GM19438 (cell line): ENCODE results near the gene KLHL10.

ENCODE experiments used
- ATAC-seq: cut with Tn5 transposase; IDR thresholded peaks from one replicate; pipeline ENCODE4 v1.9.1; 2021; ENCODE audit warnings: low read depth; ENCODE audit not compliant: unreplicated experiment

The KLHL10 gene

DNA sequence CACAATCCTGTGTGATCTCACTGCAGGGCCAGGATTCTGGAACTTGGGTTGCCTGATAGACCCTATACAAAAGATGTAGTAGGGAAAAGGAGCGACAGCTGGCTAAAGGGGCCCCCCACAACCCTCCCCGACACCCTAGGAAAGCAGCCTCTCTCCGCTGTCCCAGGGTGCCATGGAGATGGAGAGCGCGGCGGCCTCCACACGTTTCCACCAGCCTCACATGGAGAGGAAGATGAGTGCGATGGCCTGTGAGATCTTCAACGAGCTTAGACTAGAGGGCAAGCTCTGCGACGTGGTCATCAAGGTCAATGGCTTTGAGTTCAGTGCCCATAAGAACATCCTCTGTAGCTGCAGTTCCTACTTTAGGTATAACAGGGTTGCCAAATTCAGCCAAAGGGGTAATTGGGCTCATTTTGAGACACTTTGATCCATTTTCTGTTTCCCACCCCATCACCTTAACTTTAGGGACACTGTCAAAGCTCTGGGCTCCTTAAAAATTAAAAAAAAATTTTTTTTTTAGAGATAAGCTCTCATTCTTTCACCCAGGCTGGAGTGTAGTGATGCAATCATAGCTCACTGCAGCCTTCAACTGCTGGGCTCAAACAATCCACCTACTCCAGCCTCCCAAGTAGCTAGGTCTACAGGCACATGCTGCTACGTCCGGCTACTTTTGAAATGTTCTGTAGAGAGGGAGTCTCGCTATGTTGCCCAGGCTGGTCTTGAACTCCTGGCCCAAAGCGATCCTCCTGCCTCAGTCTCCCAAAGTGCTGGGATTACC, at the start of gene KLHL10:
KLHL10 (plus strand) TSS at position 65 of the 778 bp plus-strand sequence; CDS start at position 173, 108 bp downstream.
- no peak for ATAC-seq

DNA sequence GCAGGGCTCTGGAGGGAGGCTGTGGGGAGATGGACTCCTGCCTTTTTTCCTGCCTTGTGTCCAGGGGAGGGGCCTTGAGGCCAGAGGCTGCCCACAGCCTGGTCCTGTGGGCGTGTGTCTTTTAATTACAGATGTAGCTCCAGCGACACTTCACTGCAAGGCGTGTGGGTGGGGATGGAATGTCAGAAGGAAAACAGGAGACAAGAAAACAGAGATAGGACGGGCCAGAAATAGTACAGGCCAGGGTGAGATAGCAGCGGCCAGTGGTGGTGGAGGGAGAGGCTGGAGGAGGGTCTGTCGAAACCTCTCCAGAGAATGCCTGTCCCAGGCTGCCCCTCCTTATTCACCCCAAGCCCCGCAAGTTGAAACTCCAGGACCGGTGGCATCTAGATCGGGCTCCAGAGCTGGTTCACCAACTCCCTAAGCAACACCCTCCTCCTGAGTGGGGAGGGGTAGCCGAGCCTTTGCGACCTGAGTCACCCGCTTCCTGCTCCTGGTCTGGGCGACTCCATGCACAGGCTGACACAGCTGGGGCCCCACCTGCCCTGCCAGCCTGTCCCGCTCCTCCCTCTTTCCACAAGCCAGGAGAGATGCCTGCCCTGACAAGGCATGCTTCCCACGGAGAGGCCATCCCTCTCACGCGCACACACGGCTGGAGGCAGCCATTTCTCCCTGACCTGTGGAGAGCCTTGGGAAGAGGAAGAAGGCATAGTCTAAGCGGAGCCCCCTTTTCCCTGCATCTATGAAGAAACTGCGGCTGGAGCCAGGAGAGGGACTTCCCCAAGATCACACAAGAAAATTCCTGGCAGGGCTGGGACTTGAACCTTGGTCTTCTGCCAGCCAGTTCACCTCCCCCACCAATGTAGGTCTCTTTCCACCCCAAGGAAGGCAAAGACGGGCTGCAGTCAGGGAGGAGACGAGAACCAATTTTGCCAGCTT, 44.5 kb upstream of the KLHL10 start:
- no peak for ATAC-seq

DNA sequence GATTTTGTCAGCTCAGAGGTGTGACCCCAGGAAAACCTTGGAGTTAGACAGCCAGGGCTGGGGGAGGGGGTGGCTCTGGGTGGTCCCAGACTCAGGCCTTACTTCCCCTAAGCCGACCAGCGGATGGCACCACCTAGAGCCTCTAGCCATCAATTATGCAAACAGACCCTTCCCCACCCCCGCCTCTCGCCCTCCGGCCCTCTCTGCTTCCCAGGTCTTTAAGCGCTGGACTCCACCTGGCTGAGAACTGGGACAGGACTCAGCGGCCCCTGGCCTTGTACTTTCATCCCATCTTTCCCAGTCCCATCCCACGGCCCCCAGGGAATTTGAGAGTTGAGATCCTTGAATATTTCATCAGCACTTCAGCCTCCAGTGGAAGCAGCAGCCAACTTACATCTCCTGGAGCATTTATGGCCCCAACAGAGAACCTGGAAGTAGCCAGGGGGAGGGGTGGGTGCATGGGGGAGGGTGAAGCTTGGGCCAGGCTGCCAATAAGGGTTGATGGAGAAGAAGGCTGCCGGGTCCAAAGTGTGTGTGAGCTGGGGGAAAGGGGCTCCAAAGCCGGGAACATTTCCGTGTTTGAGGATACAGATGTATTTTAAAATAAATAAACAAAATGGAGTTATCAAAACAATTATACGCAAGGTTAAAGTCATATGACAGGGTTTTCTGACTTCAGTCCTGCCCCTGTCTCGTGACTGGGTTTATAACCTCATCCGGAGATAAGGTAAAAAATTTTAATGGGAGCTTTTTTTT, 43.7 kb upstream of the KLHL10 start:
- ATAC-seq = no peak

DNA sequence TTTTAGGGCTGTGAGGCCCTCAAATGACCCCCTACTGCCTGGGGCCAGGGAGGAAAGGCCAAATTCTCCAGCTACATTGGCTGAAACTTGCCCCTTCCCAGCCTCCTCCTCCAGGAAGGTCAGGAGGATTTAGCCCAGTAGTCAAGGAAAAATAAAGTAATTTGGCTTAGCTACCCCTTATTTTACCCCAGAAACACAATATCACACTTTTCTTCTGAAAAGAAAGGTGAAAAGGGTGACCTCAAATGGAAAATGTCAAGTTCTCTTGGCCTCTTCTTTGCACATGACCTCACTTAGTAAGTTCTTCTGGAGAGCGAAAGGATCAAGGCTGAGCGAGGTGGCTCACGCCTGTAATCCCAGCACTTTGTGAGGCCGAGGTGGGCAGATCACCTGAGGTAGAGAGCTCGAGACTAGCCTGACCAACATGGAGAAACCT, 43.1 kb upstream of the KLHL10 start:
- ATAC-seq = no peak

DNA sequence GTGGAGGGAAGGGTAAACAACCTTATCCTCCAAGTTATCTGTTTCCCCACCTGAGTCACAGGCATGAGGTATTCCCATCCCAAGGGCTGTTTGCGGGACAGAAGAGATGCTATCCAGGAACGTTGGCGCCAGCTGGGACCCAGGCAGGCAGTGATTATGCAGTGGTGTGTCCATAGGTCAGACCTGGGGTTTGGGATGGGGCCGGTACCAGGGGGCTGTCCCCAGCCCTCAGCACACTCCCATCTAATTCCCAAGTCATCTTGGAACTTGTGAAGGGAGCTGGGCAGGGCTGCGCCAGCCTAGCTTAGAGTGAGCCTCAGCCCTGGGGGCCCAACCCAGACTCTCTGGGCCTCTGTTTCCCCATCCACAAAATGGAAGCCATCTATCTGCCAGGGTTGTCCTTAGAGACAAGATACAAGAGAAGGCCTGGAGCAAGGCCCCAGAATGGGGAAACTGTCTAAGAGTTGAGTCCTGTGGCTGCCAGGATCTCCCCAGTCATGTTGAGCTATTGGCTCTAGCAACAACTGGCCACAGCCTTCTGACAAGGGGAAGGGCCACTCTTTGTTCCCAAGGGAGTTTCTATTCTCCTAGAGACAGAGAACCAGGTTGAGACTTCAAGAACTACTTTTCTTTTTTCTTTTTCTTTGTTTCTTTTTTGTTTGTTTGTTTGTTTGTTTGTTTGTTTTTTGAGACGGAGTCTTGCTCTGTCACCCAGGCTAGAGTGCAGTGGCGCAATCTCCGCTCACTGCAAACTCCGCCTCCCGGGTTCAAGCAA, 41.3 kb upstream of the KLHL10 start:
- ATAC-seq = no peak

DNA sequence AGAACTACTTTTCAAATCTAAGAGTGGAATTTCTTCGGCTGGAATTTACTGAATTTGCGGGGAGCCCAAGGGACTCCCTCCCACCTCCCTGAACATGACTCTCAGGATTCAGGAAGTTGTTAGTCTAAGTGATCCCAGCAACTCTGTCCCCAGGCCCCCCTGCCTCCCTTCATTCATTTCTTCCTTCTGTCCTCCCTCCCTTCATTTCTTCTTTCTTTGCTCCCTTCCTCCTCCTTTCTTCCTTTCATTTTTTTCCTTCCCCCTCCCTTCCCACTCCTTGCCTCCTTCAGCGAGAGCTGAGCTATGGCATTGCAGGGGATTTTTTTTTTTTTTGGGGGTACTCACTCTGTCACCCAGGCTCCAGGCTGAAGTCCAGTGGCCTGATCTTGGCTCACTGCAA, 40.2 kb upstream of the KLHL10 start:
- ATAC-seq = no peak

DNA sequence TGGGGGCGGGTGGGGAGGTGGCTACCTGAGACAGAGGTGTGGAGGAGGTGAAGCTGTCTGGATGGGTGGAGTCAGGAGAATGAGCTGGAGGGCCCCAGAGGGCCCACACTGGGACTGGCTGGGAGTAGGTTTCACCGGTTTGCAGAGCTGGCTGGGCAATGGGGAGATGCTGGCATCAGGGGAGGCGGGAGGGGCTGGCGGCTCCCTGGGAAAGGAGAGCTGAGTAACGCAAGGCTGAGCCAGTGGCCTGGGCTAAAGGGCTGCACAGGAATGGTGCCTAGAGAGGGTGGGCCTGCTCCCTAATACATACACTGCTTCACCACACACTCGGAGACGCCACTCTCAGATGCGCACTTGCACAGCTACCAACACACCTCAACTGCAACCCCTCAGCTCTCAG, 38.3 kb upstream of the KLHL10 start:
- ATAC-seq = no peak

DNA sequence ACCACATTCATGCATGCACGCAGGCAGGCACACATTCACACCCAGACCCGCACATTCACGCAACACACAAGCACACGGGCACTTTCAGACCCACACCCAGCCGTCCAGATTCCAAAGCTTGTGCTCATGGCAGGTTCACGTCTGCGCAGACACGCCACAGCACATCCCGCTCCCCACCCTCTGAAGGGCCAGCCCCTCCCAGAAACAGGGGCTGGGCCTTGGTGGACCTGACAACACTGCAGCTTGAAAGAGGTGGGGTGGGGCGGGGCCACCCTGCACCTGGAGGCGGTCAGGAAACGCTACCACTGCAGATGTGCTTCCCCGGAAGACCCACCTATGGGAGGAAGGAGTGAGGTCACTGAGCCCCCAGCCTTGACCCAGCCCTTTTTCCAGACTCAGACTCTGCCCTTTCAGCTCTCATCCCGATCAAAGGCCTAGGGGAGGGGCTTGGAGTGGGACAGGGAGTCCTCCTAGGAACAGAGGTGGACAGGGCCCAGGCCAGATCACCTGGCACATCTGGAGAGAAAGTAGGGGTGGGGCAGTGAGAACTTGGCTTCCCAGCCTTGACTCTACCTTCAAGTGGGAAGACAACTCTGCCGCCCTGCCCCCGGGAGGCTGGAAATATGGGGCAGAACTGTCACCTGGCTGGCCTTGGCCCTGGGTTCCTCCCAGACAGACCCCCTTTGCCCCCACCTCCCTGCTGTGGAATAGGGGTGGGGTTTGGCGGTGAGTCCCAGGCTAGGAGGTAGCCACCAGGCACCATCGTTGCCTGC, 36.8 kb upstream of the KLHL10 start:
- ATAC-seq = no peak

DNA sequence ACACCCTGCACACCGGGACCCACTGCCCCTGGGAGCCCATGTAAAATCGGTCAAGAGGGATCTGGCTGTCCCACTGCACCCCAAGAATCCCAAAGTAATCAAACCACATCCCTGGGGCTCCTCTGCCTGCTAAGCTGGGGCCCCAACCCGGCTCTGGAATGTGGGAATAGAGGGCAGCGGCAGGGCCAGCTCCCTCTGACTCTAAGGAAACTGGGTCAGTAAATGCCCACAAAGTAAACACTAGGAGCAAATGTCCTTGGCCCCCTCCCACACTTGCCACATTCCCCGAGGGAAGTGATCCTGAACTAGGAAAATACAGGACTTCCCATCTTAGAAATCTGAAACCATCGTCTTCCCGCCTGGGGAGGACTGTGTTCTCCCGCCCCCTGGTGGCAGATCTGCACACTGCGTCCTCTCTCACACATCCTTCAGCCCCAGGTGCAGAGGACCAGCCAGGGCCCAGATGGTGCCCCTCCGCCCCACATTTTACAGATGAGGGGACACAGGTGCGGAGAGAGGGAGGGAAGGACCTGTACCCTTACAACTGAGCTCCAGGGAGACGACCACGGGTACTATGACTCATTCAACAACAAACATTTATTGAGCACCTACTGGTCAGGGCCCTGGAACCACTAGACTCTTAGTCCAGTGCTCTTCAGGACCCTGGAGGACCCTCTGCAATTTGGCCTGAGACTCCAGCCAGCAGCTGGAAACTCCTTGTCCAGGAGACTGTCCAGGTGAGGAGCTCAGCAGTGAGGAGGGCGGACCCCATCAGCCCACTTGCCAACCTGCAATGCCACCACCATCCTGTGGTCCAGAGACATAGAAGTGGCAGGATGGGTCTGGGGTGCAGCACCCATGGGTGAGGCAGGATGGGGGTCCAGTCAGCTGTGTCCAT, 36.0 kb upstream of the KLHL10 start:
- ATAC-seq = no peak

DNA sequence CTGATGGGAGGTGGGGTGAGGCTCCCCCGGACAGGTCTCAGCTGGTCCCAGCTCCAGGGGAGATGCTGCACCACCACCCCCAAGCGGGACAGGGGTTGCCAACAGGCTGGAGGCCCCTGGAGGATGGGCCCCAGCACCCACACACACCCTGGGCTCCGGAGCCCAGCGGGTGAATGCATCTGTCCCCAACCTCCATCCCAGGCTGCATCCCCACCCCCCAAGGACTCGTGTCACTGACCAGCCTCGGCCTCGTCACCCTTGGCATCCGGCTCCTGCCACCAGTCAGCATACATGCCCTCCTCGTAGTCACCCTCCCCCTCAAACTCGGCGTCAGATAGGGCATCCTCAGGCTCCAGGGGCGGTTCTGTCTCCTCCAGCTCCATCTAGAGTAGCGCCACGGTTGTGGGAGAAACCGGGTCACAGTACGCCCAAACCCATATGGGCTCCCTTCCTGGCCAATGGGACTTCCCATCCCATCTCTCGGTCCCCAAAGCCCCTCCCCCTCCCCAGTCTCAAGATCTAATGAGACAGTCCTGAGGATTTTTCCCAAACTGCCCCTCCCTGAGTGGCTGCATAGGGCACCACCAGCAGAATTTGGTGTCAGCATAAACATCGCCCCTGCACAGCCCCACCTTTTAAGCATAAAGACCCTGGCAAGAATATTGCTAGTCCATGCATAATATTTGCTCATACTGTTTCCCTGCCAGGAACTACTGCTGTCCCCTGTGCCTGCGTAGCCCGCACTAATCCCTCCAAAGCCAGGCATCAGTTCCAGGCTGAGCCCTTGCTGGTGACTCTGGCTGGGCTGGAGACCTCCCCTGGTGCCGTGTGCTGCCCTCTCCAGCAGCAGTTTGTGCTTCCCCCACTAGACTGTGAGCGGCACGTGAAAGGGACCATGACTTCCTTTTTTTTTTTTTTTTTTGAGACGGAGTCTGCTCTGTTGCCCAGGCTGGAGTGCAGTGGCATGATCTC, 34.3 kb upstream of the KLHL10 start:
- no peak for ATAC-seq

DNA sequence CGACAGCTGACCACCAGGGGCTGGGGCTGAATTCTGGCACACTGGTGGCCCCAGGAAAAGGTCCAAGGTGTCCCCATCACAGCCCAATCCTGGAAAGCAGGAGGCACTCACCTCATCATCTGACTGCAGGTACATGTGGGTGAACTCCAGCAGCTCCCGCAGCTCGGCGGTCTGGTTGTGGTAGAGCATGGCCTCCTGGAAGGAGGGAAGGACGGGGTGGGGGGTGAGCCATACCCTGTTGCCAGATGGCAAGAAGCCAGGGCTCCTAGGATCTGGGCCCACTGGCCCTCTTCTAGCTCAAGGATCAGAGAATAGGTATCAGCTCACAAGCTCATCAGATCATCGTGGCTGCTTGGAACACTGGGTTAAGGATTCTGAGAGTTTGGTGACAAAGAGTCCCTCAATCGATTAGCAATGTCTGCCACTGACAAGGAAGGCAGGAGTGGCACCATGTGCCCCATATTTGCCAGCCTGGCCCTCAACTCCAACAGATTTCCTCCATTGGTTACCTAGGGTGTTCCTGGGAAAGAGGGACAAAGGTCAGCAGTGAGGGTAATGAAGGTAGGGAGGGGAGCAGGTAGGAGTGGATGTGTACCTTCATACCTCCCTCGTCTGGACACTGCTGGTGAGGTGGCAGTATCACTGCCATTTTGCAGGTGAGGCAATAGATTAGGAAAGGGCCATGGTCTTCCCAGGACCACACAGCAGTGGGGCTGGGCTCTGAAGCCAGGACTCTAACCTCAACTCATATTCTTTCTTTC, 30.8 kb upstream of the KLHL10 start:
- ATAC-seq = no peak

DNA sequence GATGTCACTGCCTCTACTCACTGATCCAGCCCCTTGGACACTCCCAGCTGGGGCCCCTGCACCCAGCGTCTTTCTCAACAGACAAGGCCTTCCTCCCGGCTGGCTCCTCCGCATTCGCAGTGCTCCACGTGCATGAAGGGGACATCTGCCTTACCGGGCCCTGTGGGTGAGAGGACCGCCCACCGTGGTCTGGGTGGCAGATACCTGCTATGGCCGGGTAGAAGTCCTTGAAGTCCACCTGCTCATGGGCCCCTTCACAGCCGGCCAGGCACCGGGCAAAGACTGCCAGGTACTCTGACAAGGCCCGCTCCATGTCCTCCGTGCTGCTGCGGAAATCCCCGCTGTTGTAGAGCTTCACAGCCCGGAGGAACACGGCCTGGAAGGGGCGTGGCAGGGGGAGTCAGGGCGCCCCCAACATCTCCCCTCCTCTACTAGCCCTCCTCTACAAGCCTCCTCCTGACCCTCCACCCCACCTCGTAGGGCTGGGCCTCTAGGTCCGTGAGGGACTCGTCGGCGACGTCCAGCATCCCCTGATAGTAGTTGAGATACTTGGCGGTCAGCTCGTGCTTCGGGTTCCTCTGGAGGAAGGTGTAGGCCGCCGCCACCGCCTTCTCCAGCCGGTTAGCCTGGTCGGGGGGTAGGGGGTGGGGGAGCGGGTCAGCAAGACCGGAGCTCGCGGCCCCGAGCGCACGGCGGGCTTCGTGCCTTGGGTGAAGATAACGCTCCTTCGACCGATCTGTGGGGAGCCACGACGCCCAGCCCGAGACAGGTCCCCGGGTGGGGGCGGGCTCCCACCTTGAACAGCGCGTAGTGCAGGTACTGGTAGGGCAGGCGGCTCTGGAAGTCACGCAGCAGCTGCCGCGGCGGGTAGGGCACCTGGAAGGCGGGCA, 26.7 kb upstream of the KLHL10 start:
- no peak for ATAC-seq

DNA sequence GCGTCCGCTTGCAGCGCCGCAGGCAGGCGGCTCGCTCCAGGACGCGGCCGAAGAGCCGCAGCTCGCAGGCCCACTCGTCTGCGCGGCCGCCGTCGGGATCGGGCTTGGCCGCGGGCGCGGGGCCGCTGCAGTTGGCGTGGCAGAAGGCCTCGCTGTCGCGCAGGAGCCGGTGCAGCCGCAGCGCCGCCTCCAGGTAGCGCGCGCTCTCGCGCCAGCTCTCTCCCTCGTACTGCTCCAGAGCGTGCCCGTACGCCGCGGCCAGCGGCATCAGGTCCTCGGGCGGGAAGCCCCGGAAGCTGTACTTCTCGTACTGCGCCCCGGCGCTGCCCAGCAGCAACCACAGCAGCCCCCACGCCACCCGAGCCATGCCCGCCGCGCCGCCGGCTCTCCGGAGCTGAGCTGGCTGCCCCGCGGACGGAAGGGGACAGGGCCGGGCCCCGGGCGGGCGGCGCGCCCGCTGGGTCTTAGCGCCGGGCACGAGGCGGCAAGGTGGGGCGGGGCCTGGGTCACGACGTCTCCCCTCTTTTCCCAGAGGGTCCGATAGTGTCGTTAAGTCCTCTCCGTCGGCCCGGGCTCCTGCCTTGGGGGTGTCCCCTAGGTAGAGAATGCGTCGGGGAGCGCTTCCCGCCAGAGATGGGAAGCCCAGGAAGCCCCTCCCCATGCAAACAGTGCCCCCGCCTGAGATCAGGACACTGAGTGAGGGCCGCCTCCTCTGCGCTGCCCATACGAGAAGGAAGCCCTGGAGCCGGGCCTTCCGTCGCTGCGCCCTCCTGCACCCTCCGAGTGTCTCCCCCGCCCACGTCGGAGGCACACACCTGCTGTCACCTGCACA, 25.9 kb upstream of the KLHL10 start, which contains the start of gene P3H4:
P3H4 (minus strand) TSS at position 401 of the 832 bp plus-strand sequence; CDS start at position 367, 34 bp downstream.
- peak; percentile 70 for ATAC-seq

DNA sequence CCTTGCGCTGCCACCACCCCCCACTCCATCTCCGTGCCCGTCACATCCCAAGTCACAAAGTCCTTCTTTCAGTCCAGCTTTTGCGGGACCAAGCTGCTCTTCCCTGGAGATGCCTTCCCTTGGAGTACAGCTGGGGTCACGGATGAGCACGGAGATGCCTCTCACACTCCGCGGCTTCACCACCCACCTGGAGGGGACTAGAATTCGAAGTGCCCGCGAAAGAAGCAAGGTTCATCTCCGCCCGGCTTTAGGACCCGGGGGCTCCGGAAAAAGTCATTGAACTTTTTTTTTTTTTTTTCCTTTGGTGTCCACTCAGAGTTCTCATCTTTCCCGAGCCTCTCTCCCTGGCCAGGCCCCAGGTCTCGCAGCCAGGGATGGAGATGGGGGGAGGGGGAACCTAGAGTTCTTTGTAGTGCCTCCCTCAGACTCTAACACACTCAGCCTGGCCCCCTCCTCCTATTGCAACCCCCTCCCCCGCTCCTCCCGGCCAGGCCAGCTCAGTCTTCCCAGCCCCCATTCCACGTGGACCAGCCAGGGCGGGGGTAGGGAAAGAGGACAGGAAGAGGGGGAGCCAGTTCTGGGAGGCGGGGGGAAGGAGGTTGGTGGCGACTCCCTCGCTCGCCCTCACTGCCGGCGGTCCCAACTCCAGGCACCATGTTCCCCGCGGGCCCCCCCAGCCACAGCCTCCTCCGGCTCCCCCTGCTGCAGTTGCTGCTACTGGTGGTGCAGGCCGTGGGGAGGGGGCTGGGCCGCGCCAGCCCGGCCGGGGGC, 25.1 kb upstream of the KLHL10 start, which contains the start of gene FKBP10:
FKBP10 (plus strand) TSS at position 624 of the 771 bp plus-strand sequence; CDS start at position 655, 31 bp downstream.
- no peak for ATAC-seq
